IMR-90 (cell line): ENCODE measurements around the gene SOCS4. TPM values are rescaled to one million over a fixed set of nuclear protein-coding genes. Genes with fewer than 3 reads are reported as not detected.

Source experiments
- ATAC-seq: fragments of 200-7000 bp; cut with Tn5 transposase; 2 replicates; pipeline ENCODE4 v1.9.1; 2020; ENCODE audit warnings: low read depth, mild to moderate bottlenecking, moderate library complexity
- BruUV-seq: library from RNA; stranded (reverse); fragments of 400-500 nt; replicated peaks from 2 replicates; lab custom pipeline; 2021; lab: Mats Ljungman, UMichigan
- CTCF ChIA-PET: fragments of 300-600 bp; formaldehyde crosslinking; extraction: SDS; loops from one replicate; lab custom pipeline; 2021; ENCODE audit warnings: antibody characterized with exemption; lab: Yijun Ruan, JAX
- POLR2A ChIA-PET: fragments of 300-600 bp; sonication (Branson Sonifier 250); formaldehyde crosslinking; loops from one replicate; lab custom pipeline; 2022; ENCODE audit warnings: antibody characterized with exemption; ENCODE audit not compliant: unreplicated experiment; lab: Charles Lee
- DNase-seq: peaks from one replicate; pipeline ENCODE4 v3.0.0; 2013
- H2AFZ ChIP-seq: replicated peaks from 2 replicates; pipeline ENCODE3; 2013; ENCODE audit warnings: low read length, mild to moderate bottlenecking; ENCODE audit not compliant: poor library complexity
- H2AK5ac ChIP-seq: 2 replicates; pipeline ENCODE4 v1.6.1; 2013; ENCODE audit warnings: low read depth, low read length, inconsistent platforms
- H2AK9ac ChIP-seq: replicated peaks from 2 replicates; pipeline ENCODE3; 2013; ENCODE audit warnings: mild to moderate bottlenecking, low read depth, low read length, moderate library complexity; ENCODE audit not compliant: poor library complexity
- H2BK120ac ChIP-seq: 2 replicates; pipeline ENCODE4 v1.6.1; 2013; ENCODE audit warnings: low read depth, low read length, inconsistent platforms
- H2BK15ac ChIP-seq: 3 replicates; pipeline ENCODE4 v1.6.1; 2013; ENCODE audit warnings: low read depth, low read length, inconsistent platforms
- H2BK20ac ChIP-seq: 2 replicates; pipeline ENCODE4 v1.6.1; 2013; ENCODE audit warnings: low read depth, mild to moderate bottlenecking, inconsistent platforms, low read length, moderate library complexity
- H2BK5ac ChIP-seq: 2 replicates; pipeline ENCODE4 v1.6.1; 2013; ENCODE audit warnings: mild to moderate bottlenecking, low read depth, low read length, inconsistent platforms; ENCODE audit not compliant: poor library complexity, severe bottlenecking
- H3K14ac ChIP-seq: replicated peaks from 2 replicates; pipeline ENCODE4 v1.6.1; 2013; ENCODE audit warnings: low read depth, low read length, inconsistent platforms
- H3K18ac ChIP-seq: 2 replicates; pipeline ENCODE4 v1.6.1; 2013; ENCODE audit warnings: low read depth, low read length, control low read depth
- H3K23ac ChIP-seq: 2 replicates; pipeline ENCODE4 v1.6.1; 2013; ENCODE audit warnings: low read depth, low read length, inconsistent platforms
- H3K27ac ChIP-seq: 2 replicates; pipeline ENCODE4 v1.5.1; 2013; ENCODE audit warnings: mild to moderate bottlenecking, control low read depth, low read length; ENCODE audit not compliant: insufficient read depth
- H3K27me3 ChIP-seq: 2 replicates; pipeline ENCODE4 v1.6.1; 2013; ENCODE audit warnings: low read length; ENCODE audit not compliant: control insufficient read depth, insufficient read depth
- H3K36me3 ChIP-seq: 2 replicates; pipeline ENCODE4 v1.6.1; 2013; ENCODE audit warnings: low read length, mixed read lengths; ENCODE audit not compliant: control insufficient read depth, insufficient read depth
- H3K4ac ChIP-seq: 2 replicates; pipeline ENCODE4 v1.6.1; 2013; ENCODE audit warnings: low read depth, low read length, inconsistent platforms
- H3K4me1 ChIP-seq: 2 replicates; pipeline ENCODE4 v1.6.1; 2013; ENCODE audit warnings: low read length, mixed read lengths; ENCODE audit not compliant: control insufficient read depth, insufficient read depth
- H3K4me2 ChIP-seq: 2 replicates; pipeline ENCODE4 v1.6.1; 2013; ENCODE audit warnings: low read depth, mild to moderate bottlenecking, control low read depth, low read length, moderate library complexity
- H3K4me3 ChIP-seq: 2 replicates; pipeline ENCODE4 v1.5.1; 2013; ENCODE audit warnings: low read depth, mild to moderate bottlenecking, control low read depth, low read length, moderate library complexity; ENCODE audit not compliant: insufficient read depth
- H3K56ac ChIP-seq: 2 replicates; pipeline ENCODE4 v1.6.1; 2013; ENCODE audit warnings: low read length, inconsistent platforms; ENCODE audit not compliant: insufficient read depth; ENCODE audit errors: extremely low read depth
- H3K79me1 ChIP-seq, 2 experiments: 2 replicates each; pipeline ENCODE4 v1.6.1; 2013; ENCODE audit warnings: low read length in 2 of 2, inconsistent platforms in 1 of 2, low read depth in 1 of 2
- H3K9ac ChIP-seq: 2 replicates; pipeline ENCODE4 v1.6.1; 2013; ENCODE audit warnings: low read depth, low read length, control low read depth
- H3K9me1 ChIP-seq: 2 replicates; pipeline ENCODE4 v1.6.1; 2013; ENCODE audit warnings: low read length, inconsistent platforms; ENCODE audit not compliant: insufficient read depth
- H3K9me3 ChIP-seq: 2 replicates; pipeline ENCODE4 v1.6.1; 2013; ENCODE audit warnings: low read length; ENCODE audit not compliant: control insufficient read depth, insufficient read depth
- H4K20me1 ChIP-seq: 2 replicates; pipeline ENCODE4 v1.6.1; 2013; ENCODE audit warnings: low read length, inconsistent platforms; ENCODE audit not compliant: insufficient read depth
- H4K5ac ChIP-seq: 2 replicates; pipeline ENCODE4 v1.6.1; 2013; ENCODE audit warnings: mild to moderate bottlenecking, low read depth, low read length, control low read depth
- H4K8ac ChIP-seq, 2 experiments: 2 replicates each; pipeline ENCODE4 v1.6.1; 2013; ENCODE audit warnings: low read depth in 2 of 2, low read length in 2 of 2, control low read depth in 1 of 2, inconsistent platforms in 1 of 2
- H4K91ac ChIP-seq: 2 replicates; pipeline ENCODE4 v1.6.1; 2013; ENCODE audit warnings: low read depth, low read length, inconsistent platforms; ENCODE audit not compliant: insufficient read depth
- CEBPB ChIP-seq: IDR thresholded peaks from 2 replicates; pipeline ENCODE4 v1.6.1; 2012; ENCODE audit warnings: low read depth, low read length, improper control_type of control experiment
- CTCF ChIP-seq: conservative IDR thresholded peaks from 2 replicates; pipeline ENCODE4 v1.5.1; 2012; ENCODE audit warnings: mild to moderate bottlenecking, low read depth, low read length, improper control_type of control experiment
- WGBS, 2 experiments: methylation state at CpG; one replicate each; pipeline versions ENCODE4 v1.1.5 to v1.1.7; 2013; ENCODE audit warnings: missing lambda C conversion rate in 2 of 2; ENCODE audit not compliant: insufficient read length in 1 of 2; ENCODE audit errors: extremely low coverage in 2 of 2; 5-methylcytosine and 5-hydroxymethylcytosine counted together
- dilution Hi-C: fragments of 300-500 bp; cut with HindIII; formaldehyde crosslinking; loops from one replicate; pipeline ENCODE4 v1.14.3; 2018; ENCODE audit warnings: low sequenced_read_pairs; ENCODE audit not compliant: unreplicated experiment
- in situ Hi-C: fragments of 300-500 bp; cut with MboI; formaldehyde crosslinking; loops from 3 replicates; pipeline ENCODE4 v1.14.3; 2019; ENCODE audit warnings: low sequenced_read_pairs, inconsistent platforms, mixed read lengths
- intact Hi-C: fragments of 100-400 bp; cut with micrococcal nuclease; formaldehyde crosslinking; loops from 2 replicates; pipeline ENCODE4 v1.10.0; 2022
- polyA plus RNA-seq, 3 experiments: library from polyadenylated mRNA; depleted of rRNA; stranded (reverse); fragments of >200 nt; gene quantifications; 2 replicates each; pipeline ENCODE4 v1.2.3, GENCODE V29; 2012; ENCODE audit warnings: low replicate concordance in 1 of 3
- total RNA-seq: library from RNA; depleted of rRNA; stranded (reverse); fragments of >200 nt; gene quantifications from 2 replicates; pipeline ENCODE4 v1.2.3, GENCODE V29; 2012

SOCS4 gene
- total and polyA plus RNA-seq, 2 of the 4 experiments (the other 2 are of a cell fraction), result 4.6 to 12.7 TPM

- no peak overlapping the region for H2AK9ac ChIP-seq
- no peak overlapping the region for H3K4me3 ChIP-seq
- no peak overlapping the region for H4K5ac ChIP-seq
- H3K4me2 ChIP-seq, result peak overlapping the region; percentile 49; the same call in 1 of the 2 replicates
- H3K14ac ChIP-seq, result no peak overlapping the region
- no peak overlapping the region for H2BK120ac ChIP-seq
- H3K4me1 ChIP-seq, result peaks cover 6% of the 10 kb centered on the region
- BruUV-seq, result no TSS peak
- H3K9me1 ChIP-seq, result no peaks in the 10 kb centered on the region
- H3K56ac ChIP-seq, result no peak overlapping the region
- DNase-seq (peak; percentile 65), ATAC-seq (peak; percentile 75)
- no peak overlapping the region for H3K9ac ChIP-seq
- POLR2A ChIA-PET, result no interaction called here
- H2BK5ac ChIP-seq, result peak overlapping the region; percentile 80
- no peak overlapping the region for H4K8ac ChIP-seq
- H2BK20ac ChIP-seq, result no peak overlapping the region
- TF ChIP-seq CTCF (no peak), CEBPB (peak; percentile 59)
- intact Hi-C loops (loop anchor here (2.0 kb wide), 1 partner anchor 17 kb away; the partner anchor contains the start of genes SOCS4 and WDHD1), in situ Hi-C loops (no loop called here), dilution Hi-C loops (no loop called here)
- H2BK15ac ChIP-seq, result no peak overlapping the region
- H2AK5ac ChIP-seq, result no peak overlapping the region
- CTCF ChIA-PET, result interaction anchor here (2.5 kb wide), 1 partner anchor 8 kb away, joined by 11 read pairs; the partner anchor contains the start of gene MAPK1IP1L
- no peak overlapping the region for H4K91ac ChIP-seq
- H3K4ac ChIP-seq, result no peak overlapping the region
- peaks cover 3 to 23% of the 10 kb centered on the region in 2 experiments; a peak in 3 of 4 replicates for H3K79me1 ChIP-seq
- no peaks in the 10 kb centered on the region for H3K27me3 ChIP-seq
- no peak overlapping the region for H3K23ac ChIP-seq
- peak overlapping the region; percentile 61; the same call in 1 of the 2 replicates for H3K27ac ChIP-seq
- no peaks in the 10 kb centered on the region for H3K9me3 ChIP-seq
- H3K36me3 ChIP-seq, result peaks cover 12% of the 10 kb centered on the region
- no CpG with 5 or more reads among the region's 5 CpGs for WGBS, 2 experiments
- H2AFZ ChIP-seq, result no peak overlapping the region
- H3K18ac ChIP-seq, result peak overlapping the region; percentile 56; the same call in 1 of the 2 replicates
- no peaks in the 10 kb centered on the region for H4K20me1 ChIP-seq
These were observed 16.5 kb downstream of the SOCS4 start for GRCh38 chr14:55043528-55043927.
